ENCODE measurements around the gene PTPN6.

Gene PTPN6

GRCh38 chr12:6970096-6970527 lies 19.0 kb downstream of the PTPN6 start:
- no peak for DNase-seq (ENCODE audit: low read depth)

DNA sequence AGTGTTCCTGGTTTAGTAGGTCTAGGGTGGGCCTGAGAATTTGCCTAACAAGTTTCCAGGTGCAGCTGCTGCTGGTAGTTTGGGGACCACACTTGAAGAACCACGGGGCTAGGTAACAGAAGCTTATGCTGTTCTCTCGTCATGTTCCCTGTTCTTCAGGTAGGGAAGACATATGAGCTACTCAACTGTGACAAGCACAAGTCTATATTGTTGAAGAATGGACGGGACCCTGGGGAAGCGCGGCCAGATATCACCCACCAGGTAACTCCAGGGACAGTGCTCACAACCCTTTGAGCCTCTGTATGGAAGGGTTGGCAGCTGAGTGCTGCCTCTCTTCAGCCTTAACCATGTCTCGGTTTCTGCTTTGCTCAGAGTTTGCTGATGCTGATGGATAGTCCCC lies 23.0 kb downstream of the PTPN6 start:
- no peak for DNase-seq (ENCODE audit: low read depth)

DNA sequence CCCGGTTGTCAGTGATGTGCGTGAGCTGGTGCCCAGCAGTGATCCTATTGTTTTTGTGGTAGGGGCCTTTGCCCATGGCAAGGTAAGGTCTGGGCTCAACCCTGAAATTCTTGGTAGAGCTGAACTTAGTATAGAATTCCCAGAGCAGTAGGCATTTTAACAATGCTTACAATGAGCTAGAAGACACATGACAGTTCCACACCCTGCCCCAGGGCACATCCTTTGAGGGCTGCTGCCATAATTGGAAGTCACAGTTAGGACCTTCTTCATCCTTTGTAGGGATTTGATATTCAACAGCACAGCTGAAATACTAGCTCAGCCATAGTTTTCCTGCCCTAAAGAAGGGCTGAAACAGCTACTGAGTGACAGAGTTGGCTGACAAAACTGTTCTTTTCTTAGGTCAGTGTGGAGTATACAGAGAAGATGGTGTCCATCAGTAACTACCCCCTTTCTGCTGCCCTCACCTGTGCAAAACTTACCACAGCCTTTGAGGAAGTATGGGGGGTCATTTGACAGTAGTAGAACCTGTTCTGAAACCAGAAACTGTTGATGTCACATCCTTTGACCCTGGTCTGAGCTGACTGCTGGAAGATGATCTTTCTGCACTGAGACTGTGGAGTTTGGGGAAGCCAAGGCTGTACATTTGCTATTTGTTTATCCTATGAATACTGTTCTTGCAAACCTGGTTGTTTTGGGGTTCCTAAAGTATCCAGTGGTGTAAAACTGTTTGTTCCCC lies 24.3 kb downstream of the PTPN6 start:
- DNase-seq (ENCODE audit: low read depth): no peak

DNA sequence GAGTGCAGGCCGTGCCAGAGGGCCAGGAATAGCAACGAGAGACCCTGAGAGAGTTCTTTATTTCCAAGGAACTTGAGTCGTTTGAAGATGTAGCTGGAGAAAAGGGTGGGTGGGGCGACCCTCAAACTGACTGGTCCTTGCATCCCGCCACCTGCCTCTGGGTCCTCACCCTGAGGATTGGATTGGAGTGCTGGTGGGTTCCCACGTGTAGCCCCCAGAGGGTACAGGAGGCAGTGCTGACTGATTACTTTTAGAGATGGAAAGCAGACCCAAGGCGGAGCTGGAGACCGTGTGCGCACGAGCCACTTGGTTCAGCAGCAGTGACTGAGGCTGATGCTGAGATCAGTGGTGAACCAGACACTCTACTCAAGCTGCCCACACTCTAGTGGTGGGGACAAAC lies 26.5 kb downstream of the PTPN6 start:
- DNase-seq (ENCODE audit: low read depth): no peak

DNA sequence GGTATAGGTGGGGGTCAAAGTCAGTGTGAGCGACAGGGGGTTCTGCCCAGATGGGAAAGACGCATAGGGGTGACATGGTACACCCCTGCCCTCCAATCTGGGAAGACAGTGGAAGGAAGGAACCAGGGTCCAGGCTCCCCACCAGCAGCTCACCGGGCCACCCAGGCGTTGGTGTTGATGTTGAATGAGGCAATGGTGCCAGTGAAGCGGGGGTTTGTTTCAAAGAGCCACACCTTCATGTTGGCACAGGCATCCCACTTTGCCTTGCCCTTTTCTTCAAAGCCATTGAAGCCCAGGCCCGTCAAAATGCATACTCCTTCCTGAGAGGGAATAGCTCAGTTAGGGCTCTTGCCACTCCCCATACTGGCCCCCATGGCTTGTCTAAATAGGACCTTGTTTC lies 27.0 kb downstream of the PTPN6 start:
- no peak for DNase-seq (ENCODE audit: low read depth)

DNA sequence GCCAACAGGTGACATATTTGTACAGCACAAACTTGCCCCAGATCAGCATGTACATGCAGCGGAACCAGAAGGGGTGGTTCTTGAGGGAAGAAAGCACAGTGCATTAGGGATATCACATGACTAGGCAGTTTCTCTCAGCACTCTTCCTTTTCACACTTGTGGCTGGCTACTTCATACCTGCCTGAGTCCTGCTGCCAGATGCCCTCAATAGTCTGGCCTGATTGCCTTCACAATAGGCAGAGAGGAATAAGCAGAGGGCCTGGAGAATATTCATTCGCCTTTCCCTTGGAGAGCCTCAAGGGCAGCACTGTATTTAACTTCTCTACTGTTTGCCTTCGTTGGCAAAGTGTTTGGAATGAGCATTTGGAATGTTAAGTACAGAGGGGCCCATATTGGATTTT lies 27.5 kb downstream of the PTPN6 start:
- DNase-seq (ENCODE audit: low read depth): no peak

- DNase-seq (ENCODE audit: low read depth): no peak
Measured at GRCh38 chr12:6979021-6979420, 27.9 kb downstream of the PTPN6 start.

DNA sequence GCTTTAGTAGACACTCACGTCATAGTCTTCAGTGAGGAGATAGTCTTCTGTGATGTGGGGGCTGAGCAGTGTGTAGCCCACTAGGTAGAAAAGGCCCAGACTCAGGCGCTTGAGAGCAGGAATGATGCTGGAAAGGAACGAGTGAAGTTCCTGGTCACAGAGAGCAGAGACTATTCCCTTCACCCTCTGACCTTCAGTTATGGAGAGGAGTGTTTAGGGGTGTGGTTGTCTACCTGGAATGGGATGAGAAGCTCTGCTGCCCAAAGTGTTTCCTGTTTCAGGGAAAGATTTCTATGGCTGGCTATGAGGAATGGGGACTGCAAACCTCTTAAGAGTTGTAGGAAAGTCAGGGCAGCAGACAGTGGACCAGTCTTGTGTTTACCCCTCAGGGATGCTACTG lies 28.3 kb downstream of the PTPN6 start:
- no peak for DNase-seq (ENCODE audit: low read depth)

GRCh38 chr12:6980075-6980474 lies 28.9 kb downstream of the PTPN6 start:
- DNase-seq (ENCODE audit: low read depth): no peak

GRCh38 chr12:6980740-6981139 lies 29.6 kb downstream of the PTPN6 start:
- DNase-seq (ENCODE audit: low read depth): peak; percentile 13

DNA sequence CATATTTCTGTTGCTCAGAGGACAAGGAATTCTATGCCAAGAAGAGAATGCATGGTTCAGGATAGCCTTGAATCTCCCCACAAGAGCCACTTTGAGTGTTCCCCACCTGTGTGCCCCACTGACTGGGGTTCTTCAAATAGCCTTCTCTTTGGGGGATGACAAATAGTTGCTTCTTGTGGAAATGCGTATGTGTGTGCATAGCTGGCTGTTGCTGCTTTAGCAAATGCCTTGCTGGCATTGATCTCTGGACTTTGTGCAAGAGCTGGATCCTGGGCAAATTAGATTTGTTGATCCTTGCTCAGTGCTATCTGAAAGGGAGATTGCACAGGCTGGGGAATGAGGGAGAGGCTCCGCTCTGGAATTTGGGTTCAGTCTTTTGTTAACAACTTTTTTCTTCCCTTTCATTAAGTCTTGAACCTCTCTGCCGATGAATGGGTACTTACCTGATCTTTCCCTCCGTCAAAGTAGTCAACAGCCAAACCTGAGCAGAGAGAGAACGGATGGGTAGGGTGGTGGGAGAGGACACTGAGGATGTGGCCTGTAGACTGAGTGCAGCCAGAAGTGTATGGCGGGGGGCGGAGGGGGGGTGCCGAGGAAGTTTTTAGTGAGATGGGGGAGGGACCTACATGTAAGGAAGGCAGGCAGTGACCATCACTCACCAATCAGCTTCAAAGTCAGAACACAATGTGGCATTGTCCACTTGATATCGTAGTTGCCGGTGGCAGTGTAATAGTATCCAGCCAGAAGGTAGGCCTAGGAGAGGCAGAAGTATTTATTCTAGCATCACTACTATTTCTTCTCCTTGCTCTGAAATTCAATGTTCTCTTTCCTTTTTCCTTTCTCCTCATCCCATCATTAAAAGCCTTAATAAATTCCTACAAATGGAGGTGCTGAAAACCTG lies 30.2 kb downstream of the PTPN6 start:
- DNase-seq (ENCODE audit: low read depth): no peak

- DNase-seq (ENCODE audit: low read depth): no peak
Measured at GRCh38 chr12:6982532-6982931, 31.4 kb downstream of the PTPN6 start.

DNA sequence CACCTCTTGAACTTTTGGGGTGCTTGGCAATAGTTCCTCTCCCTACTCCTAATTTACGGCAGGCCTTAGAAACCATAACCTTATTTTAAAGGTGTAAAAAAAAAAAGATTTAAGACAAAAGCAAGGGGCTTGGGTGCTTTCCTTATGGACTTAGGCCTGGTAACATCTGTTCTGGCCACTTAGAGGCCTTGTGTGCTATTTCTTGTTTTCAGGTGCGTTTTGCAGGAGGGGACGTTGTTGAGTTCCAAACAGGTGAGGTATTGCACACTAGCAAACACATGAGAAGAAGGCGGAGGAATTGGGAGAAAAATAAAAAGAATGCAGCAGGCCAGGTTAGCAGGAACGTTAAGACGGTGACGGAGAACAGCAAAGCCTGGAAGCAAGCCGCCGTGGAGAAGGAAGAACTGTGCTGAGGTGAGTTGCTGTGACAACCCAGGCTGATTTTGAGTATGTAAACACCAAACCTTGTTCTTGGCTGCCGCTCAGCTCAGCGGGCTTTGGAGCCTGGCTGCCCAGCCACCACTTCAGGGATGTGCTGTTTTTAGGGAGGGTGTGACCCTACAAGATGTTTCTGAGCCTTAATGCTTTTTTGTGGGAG lies 36.9 kb downstream of the PTPN6 start:
- DNase-seq (ENCODE audit: low read depth): no peak

- peak; percentile 62 for DNase-seq (ENCODE audit: low read depth)
Measured at GRCh38 chr12:6996040-6996441, 44.9 kb downstream of the PTPN6 start.

DNA sequence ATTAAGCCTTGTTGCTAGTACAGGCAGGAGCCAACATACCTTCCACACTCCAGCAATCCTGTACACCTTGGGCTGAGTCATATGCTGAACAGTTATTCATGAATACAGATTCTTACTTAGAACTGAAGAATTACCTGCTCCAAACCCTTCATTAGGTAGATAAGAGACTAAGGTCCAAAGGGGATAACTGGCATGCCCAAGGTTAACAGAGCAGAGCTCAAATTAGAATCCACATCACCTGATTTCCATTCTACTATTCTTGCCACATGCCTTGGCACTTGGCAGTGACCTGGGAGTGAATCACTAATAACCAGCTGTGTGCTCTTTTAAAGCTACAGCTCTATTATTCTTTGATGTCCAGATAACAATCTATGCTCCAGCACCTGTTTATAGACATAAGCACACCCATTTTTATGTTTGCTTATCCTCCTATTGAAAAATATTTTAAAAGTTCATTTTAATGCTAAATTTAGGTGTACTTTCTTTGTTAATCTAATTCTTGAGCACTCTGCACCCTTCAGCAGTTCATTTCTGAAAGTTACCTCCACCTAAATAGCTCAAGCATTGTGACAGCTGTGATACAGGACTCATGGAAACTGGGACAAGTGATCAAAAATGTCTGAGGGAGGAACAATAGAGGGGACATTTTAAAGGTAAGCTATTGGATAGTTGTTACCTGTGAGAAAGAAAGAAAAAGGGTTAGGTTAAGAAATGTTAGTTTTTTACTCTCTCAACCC lies 47.7 kb downstream of the PTPN6 start:
- no peak for DNase-seq (ENCODE audit: low read depth)

DNA sequence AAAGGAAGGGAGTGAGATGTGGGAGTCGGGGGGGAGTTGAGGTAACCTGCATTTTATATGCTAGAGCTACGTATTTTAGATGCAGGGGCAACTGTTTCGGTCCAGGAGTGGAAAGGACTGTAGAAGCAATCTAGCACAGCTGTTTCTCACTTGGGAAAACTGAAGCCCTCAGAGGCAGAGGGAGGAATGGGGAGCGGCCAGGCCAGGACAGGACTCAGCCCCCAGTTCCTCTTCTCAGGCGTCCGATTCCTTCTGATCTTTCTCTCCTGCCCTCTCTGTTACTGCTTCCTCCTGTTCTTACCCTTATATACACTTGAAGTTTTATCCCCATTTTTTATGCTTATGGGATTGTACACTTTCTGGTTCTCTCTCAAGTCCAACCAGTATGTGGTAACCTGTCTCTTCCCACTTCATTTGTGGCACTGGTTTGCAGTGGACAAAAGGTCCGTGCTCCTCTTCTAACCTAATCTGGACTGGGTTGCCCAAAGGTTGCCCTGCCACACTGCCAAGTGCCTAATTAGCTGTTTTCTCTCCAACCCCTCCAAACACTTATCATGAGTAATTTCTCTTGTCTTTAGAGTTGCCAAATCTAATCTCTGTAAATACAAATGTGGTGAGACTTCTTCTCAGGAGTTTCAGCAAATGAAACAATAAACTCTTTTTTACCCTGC lies 50.9 kb downstream of the PTPN6 start:
- no peak for DNase-seq (ENCODE audit: low read depth)

GRCh38 chr12:7004287-7004803 lies 53.2 kb downstream of the PTPN6 start:
- DNase-seq (ENCODE audit: low read depth): no peak

DNA sequence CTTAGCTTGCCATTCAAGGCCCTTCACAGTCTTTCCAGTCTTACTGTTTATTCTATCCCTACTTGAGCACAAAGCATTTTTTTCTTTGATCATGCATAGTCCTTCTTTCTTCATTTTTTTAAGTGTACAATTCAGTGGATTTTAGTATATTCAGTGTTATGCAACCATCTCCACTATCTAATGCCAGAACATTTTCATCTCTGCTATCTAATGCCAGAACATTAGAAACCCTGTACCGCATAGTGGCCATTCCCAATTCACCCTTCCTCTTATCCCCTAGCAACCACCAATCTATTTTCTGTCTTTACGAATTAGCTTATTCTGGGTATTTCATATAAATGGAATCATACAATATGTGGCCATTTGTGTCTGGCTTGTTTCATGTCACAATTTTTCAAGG lies 53.7 kb downstream of the PTPN6 start:
- no peak for DNase-seq (ENCODE audit: low read depth)

GRCh38 chr12:7005311-7005710 lies 54.2 kb downstream of the PTPN6 start:
- no peak for DNase-seq (ENCODE audit: low read depth)

GRCh38 chr12:7006639-7007038 lies 55.5 kb downstream of the PTPN6 start:
- DNase-seq (ENCODE audit: low read depth): no peak

GRCh38 chr12:7008864-7009263 lies 57.7 kb downstream of the PTPN6 start:
- no peak for DNase-seq (ENCODE audit: low read depth)
